Activated CD4-positive, alpha-beta T cell treated with anti-CD3 and anti-CD28 coated beads, Interleukin-2, amount 10 ng/mL, durations not matched to agents 7 days and 5 days (primary cell): Measurements from ENCODE around the gene MYCBP2. TPM values are rescaled to one million over a fixed set of nuclear protein-coding genes. Genes with fewer than 3 reads are reported as not detected.

Experiments used
- CTCF ChIA-PET: fragments of 350-600 bp; sonication (Branson Sonifier 250); formaldehyde crosslinking; loops from one replicate; lab custom pipeline; 2021; ENCODE audit warnings: antibody characterized with exemption; lab: Charles Lee
- POLR2A ChIA-PET: fragments of 350-600 bp; sonication (Branson Sonifier 250); formaldehyde crosslinking; loops from one replicate; lab custom pipeline; 2021; ENCODE audit warnings: antibody characterized with exemption; lab: Charles Lee
- DNase-seq: peaks from one replicate; pipeline ENCODE4 v3.0.0-alpha.2; 2020
- H3K27ac Mint-ChIP-seq: one replicate; pipeline ENCODE4 v1.8.0; 2021; ENCODE audit warnings: mild to moderate bottlenecking, moderate library complexity, mixed read lengths
- H3K27me3 Mint-ChIP-seq: one replicate; pipeline ENCODE4 v1.8.0; 2021; ENCODE audit warnings: mixed read lengths
- H3K36me3 Mint-ChIP-seq: one replicate; pipeline ENCODE4 v1.8.0; 2021; ENCODE audit warnings: low read depth, mixed read lengths
- H3K4me1 Mint-ChIP-seq: one replicate; pipeline ENCODE4 v1.8.0; 2021; ENCODE audit warnings: mixed read lengths
- H3K4me3 Mint-ChIP-seq: one replicate; pipeline ENCODE4 v1.8.0; 2021; ENCODE audit warnings: mild to moderate bottlenecking, moderate library complexity, mixed read lengths
- H3K9me3 Mint-ChIP-seq: one replicate; pipeline ENCODE4 v1.8.0; 2021; ENCODE audit warnings: mixed read lengths
- total RNA-seq, 2 experiments: library from RNA; stranded (reverse); gene quantifications; one replicate each; pipeline ENCODE4 v1.2.3, GENCODE V29; 2021

MYCBP2 gene
- total RNA-seq: 100 to 1,000 TPM; 118 to 129 TPM

GRCh38 chr13:77326905-77327604, at the start of gene MYCBP2:
Gene MYCBP2, minus strand, starts transcription at chr13:77327094. Its CDS starts 319 bp downstream, at chr13:77326775.
- Mint-ChIP-seq H3K36me3 (peaks cover 26% of the 10 kb centered on the region), H3K9me3 (no peaks in the 10 kb centered on the region), H3K4me1 (peaks cover 59% of the 10 kb centered on the region), H3K27ac (peak within 1 kb of the TSS; percentile 98), H3K27me3 (no peaks in the 10 kb centered on the region), H3K4me3 (peak within 1 kb of the TSS; percentile 96)
- DNase-seq: peak; percentile 97
- POLR2A ChIA-PET: interaction anchor here (0.6 kb wide), 1 partner anchor 15 kb away, joined by 3 read pairs; no protein-coding TSS in a partner anchor
- CTCF ChIA-PET: interaction anchor here (0.6 to 2.0 kb wide), 5 partner anchors 8 to 151 kb away, joined by 3 to 5 read pairs (median 3); no protein-coding TSS in a partner anchor

GRCh38 chr13:77375560-77376108, 48.7 kb upstream of the MYCBP2 start:
- H3K9me3 Mint-ChIP-seq: peaks cover 4% of the 10 kb centered on the region
- H3K4me3 Mint-ChIP-seq: no peak overlapping the region
- POLR2A ChIA-PET: no interaction called here
- H3K27me3 Mint-ChIP-seq: no peaks in the 10 kb centered on the region
- H3K27ac Mint-ChIP-seq: no peak overlapping the region
- DNase-seq: no peak
- H3K36me3 Mint-ChIP-seq: no peaks in the 10 kb centered on the region
- peaks cover 3% of the 10 kb centered on the region for H3K4me1 Mint-ChIP-seq
- CTCF ChIA-PET: no interaction called here

- CTCF ChIA-PET: no interaction called here
- H3K36me3 Mint-ChIP-seq: no peaks in the 10 kb centered on the region
- H3K4me1 Mint-ChIP-seq: peaks cover 3% of the 10 kb centered on the region
- no peak overlapping the region for H3K4me3 Mint-ChIP-seq
- DNase-seq: no peak
- no peak overlapping the region for H3K27ac Mint-ChIP-seq
- no peaks in the 10 kb centered on the region for H3K27me3 Mint-ChIP-seq
- POLR2A ChIA-PET: no interaction called here
- peaks cover 4% of the 10 kb centered on the region for H3K9me3 Mint-ChIP-seq
These were observed 47.9 kb upstream of the MYCBP2 start for GRCh38 chr13:77374786-77375185.

- H3K4me3 Mint-ChIP-seq: no peak overlapping the region
- CTCF ChIA-PET: no interaction called here
- H3K4me1 Mint-ChIP-seq: peaks cover 3% of the 10 kb centered on the region
- H3K27me3 Mint-ChIP-seq: no peaks in the 10 kb centered on the region
- H3K9me3 Mint-ChIP-seq: peaks cover 4% of the 10 kb centered on the region
- DNase-seq: no peak
- no peaks in the 10 kb centered on the region for H3K36me3 Mint-ChIP-seq
- H3K27ac Mint-ChIP-seq: no peak overlapping the region
- POLR2A ChIA-PET: no interaction called here
These were observed 47.4 kb upstream of the MYCBP2 start for GRCh38 chr13:77374339-77374738.

GRCh38 chr13:77373502-77373901, 46.6 kb upstream of the MYCBP2 start:
- peaks cover 4% of the 10 kb centered on the region for H3K9me3 Mint-ChIP-seq
- no peak for DNase-seq
- H3K27me3 Mint-ChIP-seq: peaks cover 2% of the 10 kb centered on the region
- peaks cover 3% of the 10 kb centered on the region for H3K4me1 Mint-ChIP-seq
- no peaks in the 10 kb centered on the region for H3K36me3 Mint-ChIP-seq
- no peak overlapping the region for H3K4me3 Mint-ChIP-seq
- no peak overlapping the region for H3K27ac Mint-ChIP-seq
- CTCF ChIA-PET: no interaction called here
- POLR2A ChIA-PET: no interaction called here

- Mint-ChIP-seq H3K27ac (no peak overlapping the region), H3K4me1 (peaks cover 3% of the 10 kb centered on the region), H3K4me3 (no peak overlapping the region), H3K9me3 (peaks cover 4% of the 10 kb centered on the region), H3K36me3 (no peaks in the 10 kb centered on the region), H3K27me3 (peaks cover 2% of the 10 kb centered on the region)
- CTCF ChIA-PET: interaction anchor here (0.6 kb wide), 1 partner anchor 22 kb away, joined by 3 read pairs; no protein-coding TSS in a partner anchor
- no peak for DNase-seq
- POLR2A ChIA-PET: no interaction called here
These were observed 45.4 kb upstream of the MYCBP2 start for GRCh38 chr13:77372275-77372674.

GRCh38 chr13:77370888-77371287, 44.0 kb upstream of the MYCBP2 start:
- Mint-ChIP-seq H3K36me3 (no peaks in the 10 kb centered on the region), H3K27me3 (peaks cover 2% of the 10 kb centered on the region), H3K27ac (no peak overlapping the region), H3K4me3 (no peak overlapping the region), H3K4me1 (peaks cover 3% of the 10 kb centered on the region), H3K9me3 (peaks cover 4% of the 10 kb centered on the region)
- DNase-seq: no peak
- ChIA-PET POLR2A (no interaction called here), CTCF (no interaction called here)

- POLR2A ChIA-PET: no interaction called here
- DNase-seq: no peak
- no peaks in the 10 kb centered on the region for H3K36me3 Mint-ChIP-seq
- H3K4me3 Mint-ChIP-seq: no peak overlapping the region
- H3K9me3 Mint-ChIP-seq: no peaks in the 10 kb centered on the region
- no peaks in the 10 kb centered on the region for H3K27me3 Mint-ChIP-seq
- H3K27ac Mint-ChIP-seq: no peak overlapping the region
- CTCF ChIA-PET: no interaction called here
- H3K4me1 Mint-ChIP-seq: no peaks in the 10 kb centered on the region
These were observed 35.3 kb upstream of the MYCBP2 start for GRCh38 chr13:77362166-77362565.

- ChIA-PET POLR2A (no interaction called here), CTCF (no interaction called here)
- no peak overlapping the region for H3K4me3 Mint-ChIP-seq
- no peaks in the 10 kb centered on the region for H3K9me3 Mint-ChIP-seq
- no peaks in the 10 kb centered on the region for H3K27me3 Mint-ChIP-seq
- H3K27ac Mint-ChIP-seq: no peak overlapping the region
- no peaks in the 10 kb centered on the region for H3K4me1 Mint-ChIP-seq
- H3K36me3 Mint-ChIP-seq: no peaks in the 10 kb centered on the region
- no peak for DNase-seq
These were observed 33.3 kb upstream of the MYCBP2 start for GRCh38 chr13:77360032-77360685.

GRCh38 chr13:77359171-77359570, 32.3 kb upstream of the MYCBP2 start:
- peaks cover 1% of the 10 kb centered on the region for H3K4me1 Mint-ChIP-seq
- H3K36me3 Mint-ChIP-seq: no peaks in the 10 kb centered on the region
- H3K9me3 Mint-ChIP-seq: no peaks in the 10 kb centered on the region
- H3K27ac Mint-ChIP-seq: no peak overlapping the region
- H3K4me3 Mint-ChIP-seq: no peak overlapping the region
- POLR2A ChIA-PET: no interaction called here
- no peak for DNase-seq
- CTCF ChIA-PET: no interaction called here
- H3K27me3 Mint-ChIP-seq: no peaks in the 10 kb centered on the region

- Mint-ChIP-seq H3K4me3 (no peak overlapping the region), H3K27me3 (peaks cover 1% of the 10 kb centered on the region), H3K27ac (no peak overlapping the region), H3K36me3 (no peaks in the 10 kb centered on the region), H3K4me1 (peaks cover 7% of the 10 kb centered on the region), H3K9me3 (no peaks in the 10 kb centered on the region)
- DNase-seq: no peak
- ChIA-PET POLR2A (no interaction called here), CTCF (no interaction called here)
These were observed 31.1 kb upstream of the MYCBP2 start for GRCh38 chr13:77358001-77358400.

GRCh38 chr13:77356155-77356554, 29.3 kb upstream of the MYCBP2 start:
- POLR2A ChIA-PET: no interaction called here
- no peaks in the 10 kb centered on the region for H3K36me3 Mint-ChIP-seq
- CTCF ChIA-PET: no interaction called here
- H3K9me3 Mint-ChIP-seq: no peaks in the 10 kb centered on the region
- H3K4me1 Mint-ChIP-seq: peaks cover 7% of the 10 kb centered on the region
- DNase-seq: no peak
- H3K27ac Mint-ChIP-seq: no peak overlapping the region
- H3K4me3 Mint-ChIP-seq: no peak overlapping the region
- peaks cover 1% of the 10 kb centered on the region for H3K27me3 Mint-ChIP-seq

GRCh38 chr13:77353995-77354394, 27.1 kb upstream of the MYCBP2 start:
- Mint-ChIP-seq H3K27ac (no peak overlapping the region), H3K4me3 (no peak overlapping the region), H3K4me1 (peaks cover 7% of the 10 kb centered on the region), H3K9me3 (no peaks in the 10 kb centered on the region), H3K27me3 (peaks cover 1% of the 10 kb centered on the region), H3K36me3 (no peaks in the 10 kb centered on the region)
- POLR2A ChIA-PET: no interaction called here
- CTCF ChIA-PET: no interaction called here
- DNase-seq: no peak
